HG02885 (cell line): ENCODE measurements around the gene KCNG4.

ENCODE experiments used
- ATAC-seq: cut with Tn5 transposase; IDR thresholded peaks from one replicate; pipeline ENCODE4 v1.9.1; 2021; ENCODE audit warnings: mild to moderate bottlenecking; ENCODE audit not compliant: unreplicated experiment, poor library complexity

KCNG4 gene, protein sequence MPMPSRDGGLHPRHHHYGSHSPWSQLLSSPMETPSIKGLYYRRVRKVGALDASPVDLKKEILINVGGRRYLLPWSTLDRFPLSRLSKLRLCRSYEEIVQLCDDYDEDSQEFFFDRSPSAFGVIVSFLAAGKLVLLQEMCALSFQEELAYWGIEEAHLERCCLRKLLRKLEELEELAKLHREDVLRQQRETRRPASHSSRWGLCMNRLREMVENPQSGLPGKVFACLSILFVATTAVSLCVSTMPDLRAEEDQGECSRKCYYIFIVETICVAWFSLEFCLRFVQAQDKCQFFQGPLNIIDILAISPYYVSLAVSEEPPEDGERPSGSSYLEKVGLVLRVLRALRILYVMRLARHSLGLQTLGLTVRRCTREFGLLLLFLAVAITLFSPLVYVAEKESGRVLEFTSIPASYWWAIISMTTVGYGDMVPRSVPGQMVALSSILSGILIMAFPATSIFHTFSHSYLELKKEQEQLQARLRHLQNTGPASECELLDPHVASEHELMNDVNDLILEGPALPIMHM

DNA sequence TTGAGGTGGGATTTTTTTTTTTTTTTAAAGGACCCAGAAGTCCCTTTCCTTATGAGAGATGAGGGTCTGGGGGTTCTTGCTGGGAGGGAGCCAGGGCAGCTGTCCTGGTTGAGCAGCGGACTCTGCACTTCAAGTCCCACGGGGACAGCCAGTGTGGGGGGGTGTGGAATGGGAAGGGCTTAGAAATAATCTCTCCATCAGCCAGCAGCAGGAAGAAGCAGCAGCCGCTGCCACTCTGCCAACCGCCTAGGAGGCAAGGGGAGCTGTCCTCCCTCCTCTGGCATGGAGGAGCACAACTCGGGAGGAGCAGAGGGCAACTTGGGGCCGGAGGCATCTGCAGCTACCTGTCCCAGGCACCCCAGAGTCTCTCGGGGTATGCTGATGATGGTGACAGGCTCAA lies at the start of gene KCNG4:
Gene KCNG4, minus strand, starts transcription at position 104 of the 400 bp plus-strand sequence. CDS start 2,527 bp downstream, outside the sequence.
- no peak for ATAC-seq

DNA sequence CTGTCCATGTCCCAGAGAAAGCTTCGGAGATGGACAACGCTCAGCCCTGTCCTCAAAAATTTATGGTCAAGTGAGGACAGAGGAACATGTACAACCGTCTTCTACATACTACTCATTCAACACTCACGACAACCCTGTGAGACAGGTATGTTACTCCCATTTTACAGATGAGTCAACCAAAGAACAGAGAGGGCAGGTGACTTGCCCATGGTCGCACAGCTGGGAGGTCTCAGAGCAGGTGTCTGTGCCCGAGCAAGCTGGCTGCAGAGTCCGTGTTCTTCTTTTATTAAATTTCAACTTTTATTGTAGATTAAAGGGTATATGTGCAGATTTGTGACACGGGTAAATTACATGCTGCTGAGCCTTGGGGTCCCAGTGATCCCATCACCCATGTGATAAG lies 49.1 kb upstream of the KCNG4 start:
- ATAC-seq, result no peak

DNA sequence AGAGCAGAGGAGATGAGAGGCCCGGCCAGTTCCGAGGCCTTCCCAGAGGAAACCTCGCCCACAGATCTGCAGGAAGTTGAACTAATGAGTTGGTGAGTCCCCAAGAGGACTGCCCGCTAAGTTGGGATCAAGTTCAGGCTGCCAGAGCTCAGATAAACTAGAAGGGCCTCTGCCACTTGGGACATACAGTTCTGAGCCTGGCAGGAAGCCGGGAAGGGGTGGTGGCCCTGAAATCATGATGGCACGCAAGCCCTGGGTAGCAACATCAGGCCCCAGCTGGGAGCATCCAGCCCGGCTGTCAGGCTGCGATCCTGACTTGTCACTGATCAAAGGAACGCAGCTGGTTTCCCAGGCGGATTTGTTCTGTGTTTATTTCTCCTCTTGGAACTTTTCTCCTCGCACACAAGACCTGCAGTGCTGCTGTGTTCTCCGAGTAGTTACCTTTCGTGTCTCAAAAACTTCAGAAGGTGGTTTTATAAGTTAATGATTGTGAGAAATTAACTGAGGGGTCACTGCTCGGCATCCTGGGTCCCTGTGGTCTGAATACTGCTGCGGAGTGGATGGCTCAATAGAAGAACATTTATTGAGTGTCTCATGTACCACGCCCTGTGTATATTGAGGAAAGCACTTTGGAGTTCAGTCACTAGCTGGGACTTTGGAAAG lies 46.9 kb upstream of the KCNG4 start:
- ATAC-seq, result no peak

DNA sequence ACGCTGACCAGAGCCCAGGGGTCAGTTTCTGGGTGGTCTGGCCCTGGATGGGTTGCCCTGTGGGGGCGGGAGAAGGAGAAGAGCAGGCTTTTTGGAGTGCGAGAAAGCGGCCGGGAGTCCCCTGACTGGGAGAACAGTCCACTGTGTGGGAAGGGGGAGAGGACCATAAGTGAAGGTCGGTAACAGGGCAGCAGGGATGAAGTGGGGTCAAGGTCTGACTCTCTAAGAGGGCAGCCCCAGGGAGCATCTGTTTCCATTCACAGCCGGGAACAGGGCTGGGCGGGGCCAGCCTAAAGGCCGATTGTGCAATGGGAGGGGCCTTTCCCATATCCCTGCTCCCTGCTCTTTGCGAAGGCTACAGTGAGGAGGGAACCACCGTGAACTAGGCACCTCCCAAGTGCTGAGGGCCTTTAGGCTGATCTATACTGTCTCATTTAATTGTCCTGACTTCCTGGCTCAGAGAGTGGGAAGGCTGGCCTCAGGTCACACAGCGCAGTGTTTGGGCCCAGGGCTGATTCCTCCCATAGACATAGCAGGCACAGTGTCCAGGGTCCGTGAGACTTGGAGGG lies 44.4 kb upstream of the KCNG4 start:
- no peak for ATAC-seq

DNA sequence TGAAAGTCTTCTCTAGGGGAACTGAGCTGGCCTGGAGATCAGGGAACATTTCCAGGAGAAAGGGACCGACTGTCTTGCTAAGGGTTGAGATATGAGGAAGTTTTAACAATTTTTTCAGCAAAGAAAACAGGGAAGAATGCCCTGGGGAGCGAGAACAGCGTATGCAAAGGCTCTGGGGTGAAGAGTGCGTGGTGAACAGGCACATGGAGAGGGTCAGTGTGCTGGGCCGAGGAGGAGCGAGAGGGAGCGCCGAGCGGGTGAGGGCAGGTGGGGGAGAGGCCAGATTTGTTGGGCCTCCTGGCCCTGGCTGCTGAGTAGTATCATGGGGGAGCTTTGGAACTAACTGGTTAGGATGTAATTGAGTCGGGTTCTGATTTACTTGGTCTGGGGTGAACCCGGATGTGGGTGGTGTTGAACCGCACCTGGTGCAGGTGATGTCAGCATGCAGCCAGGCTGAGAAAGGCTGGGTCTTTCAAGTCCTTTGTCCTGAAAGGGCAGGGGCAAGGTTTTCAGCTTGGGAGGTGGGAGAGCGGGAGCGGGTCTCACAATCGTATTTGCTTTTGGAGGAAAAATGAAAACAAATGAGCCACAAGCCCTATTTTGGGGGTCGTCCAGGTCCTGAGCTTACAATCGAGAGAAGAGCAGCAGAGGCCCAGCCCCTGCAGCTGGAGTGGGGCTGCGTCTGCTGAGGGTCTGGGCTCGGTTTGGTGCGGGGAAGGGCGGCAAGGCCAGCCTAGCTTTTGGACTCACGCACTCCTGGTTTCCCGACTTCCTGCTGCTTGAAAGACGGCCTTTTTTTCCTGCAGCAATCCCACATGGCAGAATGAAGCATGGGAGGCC lies 43.7 kb upstream of the KCNG4 start:
- no peak for ATAC-seq

DNA sequence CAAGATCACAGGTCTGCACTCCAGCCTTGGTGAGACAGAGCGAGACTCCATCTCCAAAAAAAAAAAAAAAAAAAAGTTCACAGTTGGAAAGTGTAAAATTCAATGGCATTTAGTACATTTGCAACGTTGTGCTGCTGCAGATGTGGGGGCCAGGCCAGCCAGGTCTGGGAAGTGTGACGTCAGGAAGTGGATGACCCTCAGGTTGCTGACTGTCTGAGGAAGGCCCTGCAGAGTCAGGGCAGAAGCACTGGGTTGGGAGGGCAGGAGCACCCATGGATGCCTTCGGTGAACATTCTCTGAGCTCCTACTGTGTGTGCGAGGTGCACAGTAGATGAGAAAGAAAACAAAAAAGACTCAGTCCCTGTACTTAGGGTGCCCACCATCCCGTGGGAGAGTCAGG lies 42.7 kb upstream of the KCNG4 start:
- ATAC-seq, result no peak

DNA sequence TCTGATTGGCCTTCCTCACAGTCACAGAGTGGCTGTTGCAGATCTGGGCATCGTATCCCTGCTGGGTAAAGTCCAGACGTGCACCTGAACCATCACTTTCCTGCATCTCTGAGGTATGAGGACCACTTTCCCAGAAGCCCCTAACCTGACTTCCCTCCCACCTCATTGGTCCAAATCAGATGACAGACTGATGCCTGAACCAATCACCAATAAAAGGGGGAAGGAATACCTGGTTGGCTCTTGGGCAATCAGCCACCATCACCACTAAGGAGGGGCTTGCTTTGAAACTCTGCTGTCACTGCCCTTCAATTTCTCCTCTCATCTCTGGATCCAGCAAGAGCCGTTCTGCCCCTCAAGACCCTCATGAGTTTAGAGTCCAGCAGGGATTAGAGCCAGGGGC lies 41.3 kb upstream of the KCNG4 start:
- ATAC-seq, result no peak

DNA sequence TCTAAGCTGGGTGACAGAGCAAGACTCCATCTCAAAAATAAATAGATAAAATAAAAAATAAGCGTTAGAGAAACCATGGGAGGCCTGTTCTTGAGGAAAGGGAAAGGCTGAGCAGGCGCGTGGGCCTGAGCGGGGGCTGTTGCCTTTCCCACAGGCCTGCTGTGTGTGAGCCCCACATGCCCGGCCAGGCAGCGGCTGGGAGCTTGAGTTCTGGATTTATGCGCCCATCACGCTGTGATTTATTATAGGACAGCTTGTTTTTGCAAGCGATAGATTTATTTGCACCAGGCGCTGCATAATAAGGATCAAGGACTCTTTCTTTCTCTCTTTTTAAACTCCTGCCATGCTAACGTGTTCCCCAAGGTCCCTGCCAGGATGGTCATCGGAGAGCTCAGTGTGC lies 40.1 kb upstream of the KCNG4 start:
- no peak for ATAC-seq

DNA sequence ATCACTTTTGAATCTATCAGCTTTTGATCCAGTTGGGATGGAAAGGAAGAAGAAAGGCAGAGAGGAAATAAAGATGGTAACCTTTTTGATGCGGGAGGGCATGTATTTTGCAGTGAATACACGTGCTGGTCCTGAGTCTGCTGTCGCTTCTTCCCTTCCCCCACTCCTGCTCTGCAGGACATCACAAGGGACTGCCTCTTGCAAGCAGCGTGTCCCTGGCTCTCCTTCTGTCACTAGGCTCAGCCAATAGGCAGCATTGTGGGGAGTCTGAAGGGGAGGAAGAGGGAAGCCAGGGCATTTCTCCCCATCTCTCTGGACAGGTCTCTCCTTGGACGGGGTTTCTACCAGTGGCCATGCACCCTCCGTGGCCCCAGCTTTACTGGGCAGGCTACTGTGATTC lies 39.2 kb upstream of the KCNG4 start:
- ATAC-seq, result no peak

DNA sequence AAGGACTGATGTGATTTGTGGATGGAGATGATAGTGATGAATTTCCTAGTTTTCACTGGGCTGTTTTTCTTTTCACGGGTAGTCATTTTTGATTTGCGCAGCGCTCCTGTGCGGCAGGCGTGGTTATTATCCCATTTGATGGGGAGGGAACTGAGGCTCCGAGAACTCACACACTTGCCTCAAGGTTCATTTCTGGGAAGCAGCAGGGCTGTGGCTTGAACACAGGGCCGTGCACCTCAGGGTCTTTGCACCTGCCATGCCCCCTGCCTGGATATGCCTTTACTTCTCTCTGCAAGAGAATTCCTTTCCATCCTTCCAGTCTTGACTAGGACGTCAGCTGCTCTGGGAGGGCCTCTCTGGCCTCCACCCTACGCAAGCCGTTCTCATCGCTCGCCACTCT lies 38.5 kb upstream of the KCNG4 start:
- ATAC-seq, result no peak

DNA sequence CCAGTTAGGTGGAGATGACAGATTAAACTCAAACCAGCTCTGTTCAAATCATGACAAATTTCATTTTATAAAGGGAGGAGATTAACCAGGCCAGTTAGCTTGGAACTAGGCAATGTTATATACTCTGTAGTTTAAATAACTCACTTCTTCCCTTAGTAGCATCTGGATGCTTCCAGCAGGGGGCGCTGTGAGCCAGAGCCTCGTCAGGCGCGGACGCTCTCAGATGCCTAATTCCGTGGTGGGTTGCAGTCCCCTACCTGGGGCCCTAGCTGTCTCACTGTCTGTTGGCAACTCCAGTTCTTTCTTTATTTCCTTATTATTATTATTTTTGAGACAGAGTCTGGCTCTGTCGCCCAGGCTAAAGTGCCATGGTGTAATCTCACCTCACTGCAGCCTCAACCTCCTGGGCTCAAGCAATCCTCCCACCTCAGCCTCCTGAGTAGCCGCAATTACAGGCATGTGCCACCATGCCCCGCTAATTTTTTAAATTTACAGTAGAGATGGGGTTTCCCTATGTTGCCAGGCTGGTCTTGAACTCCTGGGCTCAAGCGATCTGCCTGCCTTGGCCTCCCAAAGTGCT lies 37.5 kb upstream of the KCNG4 start:
- no peak for ATAC-seq

DNA sequence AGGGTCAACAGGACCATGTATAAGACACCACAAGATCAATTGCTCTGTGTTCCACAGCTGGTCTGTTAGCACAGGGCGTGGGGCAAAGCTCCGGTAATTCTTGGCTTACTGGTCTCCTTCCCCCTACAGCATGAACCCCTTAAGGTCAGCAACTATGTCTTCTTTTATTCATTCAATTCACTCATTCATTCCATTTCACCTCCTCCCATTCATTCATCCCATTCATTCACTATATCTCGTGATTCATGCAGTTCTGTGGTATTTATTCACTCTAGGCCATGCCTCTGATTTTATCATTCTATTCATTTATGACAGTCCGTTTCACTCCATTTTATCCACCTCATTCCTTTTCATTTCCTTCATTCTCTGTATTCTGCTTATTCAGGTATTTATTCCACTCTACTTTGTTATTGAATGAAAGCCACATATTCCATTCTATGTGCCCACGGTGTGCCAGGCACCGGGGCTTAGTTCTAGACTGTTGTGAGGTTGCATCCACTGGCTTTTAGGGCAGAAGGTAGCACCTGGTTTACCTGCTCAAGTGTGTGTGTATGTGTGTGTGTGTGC lies 35.9 kb upstream of the KCNG4 start:
- no peak for ATAC-seq

DNA sequence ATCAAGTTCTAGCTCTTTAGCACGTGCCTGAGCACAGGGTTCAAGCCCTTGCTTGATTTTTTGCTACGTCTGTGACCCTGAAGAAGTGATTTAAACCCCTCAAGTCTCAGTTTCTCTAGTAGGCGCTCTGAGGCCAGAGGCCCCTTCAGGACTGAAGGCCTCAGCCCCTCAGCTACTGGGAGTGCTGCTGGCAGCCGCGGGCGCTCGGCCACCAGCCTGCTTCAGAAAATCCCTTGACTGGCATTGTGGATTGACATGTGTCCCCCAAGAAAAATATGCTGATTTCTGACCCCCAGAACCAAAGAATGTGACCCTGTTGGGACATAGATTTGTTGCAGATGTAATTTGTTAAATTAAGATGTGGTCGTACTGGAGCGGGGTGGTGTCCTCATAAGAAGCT lies 34.7 kb upstream of the KCNG4 start:
- ATAC-seq, result no peak

DNA sequence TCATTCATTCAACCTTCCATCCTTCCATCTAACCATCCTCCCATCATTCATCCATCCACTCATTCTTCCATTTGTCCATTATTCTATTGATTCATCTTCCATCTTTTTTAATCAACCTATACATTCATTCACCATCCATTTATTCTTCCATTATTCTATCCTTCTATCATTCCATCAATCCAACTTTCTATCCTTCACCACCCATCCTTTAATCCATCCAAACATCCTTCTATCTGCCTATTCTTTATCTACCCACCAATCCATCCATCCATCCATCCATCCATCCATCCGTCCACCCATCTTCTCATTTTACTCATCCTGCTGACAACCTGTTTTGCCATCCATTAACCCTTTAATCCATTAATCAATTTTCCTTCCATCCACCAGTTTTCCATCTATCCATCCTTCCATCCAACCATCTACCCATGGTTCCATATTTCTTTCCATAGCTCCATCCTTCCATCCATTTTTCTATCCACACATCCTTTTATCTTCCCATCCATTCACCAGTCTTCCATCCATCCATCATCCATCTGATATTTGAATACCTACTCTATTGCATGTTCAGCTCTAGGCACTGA lies 33.0 kb upstream of the KCNG4 start:
- no peak for ATAC-seq

DNA sequence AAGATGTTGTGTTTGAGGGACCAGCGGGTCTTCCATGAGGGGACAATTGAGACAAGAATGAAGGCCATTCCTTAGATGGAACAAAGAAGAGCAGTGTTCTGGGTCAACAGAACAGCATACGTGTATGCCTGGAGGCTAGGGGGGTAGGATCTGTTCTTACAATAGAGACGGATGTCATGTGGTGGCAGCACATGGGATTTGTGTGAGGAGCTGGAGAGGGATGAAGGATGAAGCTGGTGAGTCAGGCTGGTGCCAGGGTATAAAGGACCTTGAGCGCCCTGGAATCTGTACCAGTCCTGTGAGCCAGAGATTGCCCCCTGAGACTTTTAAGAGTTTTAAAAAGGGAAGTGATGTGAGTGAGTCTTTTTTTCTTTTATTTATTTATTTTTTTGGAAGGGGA lies 32.1 kb upstream of the KCNG4 start:
- ATAC-seq, result no peak

DNA sequence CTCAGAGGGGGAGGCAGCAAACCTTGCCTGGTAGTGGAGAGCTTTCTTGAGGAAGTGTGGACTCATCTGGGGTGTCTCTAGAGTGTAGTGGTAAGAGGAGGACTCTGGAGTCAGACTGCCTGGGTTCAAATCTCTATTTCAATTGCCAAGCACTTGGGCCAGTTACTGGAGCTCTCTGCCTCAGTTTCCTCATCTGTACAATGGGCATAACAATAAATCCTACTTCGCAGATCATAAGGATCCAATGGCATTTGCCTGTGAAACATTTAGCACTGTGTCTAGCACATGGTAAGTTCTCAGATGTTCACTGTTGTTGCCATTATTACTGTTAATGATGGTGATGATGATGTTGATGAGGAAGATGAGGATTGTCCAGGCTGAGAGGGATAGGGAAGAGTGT lies 31.2 kb upstream of the KCNG4 start:
- ATAC-seq, result no peak

DNA sequence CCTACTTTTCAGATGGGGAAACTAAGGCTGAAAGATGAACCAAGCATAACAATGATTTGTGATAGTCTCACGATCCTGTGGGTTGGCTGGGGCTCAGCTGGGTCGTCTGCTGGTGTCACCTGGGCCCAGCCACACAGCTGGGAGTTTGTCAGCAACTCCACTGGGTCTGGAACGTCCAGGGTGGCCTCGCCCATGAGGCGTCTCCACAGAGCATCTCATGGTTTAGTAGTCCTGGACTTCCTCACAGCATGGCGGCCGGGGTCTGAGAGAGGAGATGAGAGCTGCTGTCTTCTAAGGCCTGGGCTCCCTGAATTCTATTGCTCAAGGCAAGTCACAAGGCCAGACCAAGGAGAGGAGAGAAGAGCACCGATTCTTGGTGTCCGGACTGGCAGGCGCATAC lies 30.7 kb upstream of the KCNG4 start:
- no peak for ATAC-seq

DNA sequence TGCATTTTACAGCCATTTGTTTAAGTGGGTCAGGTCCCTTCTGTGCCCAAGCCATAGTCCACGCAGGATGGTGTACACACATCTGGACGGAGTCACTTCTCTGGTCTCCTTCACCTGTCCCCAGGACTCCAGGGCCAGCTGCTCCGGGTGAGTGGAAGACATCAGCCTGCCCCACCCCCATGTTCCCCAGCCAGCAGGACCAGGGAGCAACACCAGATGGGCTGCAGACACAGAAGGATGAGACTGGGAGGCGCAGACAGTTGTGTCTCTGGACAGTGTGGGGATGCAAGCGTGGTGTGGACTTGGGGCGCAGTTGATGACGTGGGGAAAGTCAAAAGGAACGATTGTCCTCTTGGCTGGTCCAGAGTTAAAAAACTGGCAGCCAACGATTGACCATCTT lies 30.3 kb upstream of the KCNG4 start:
- ATAC-seq, result no peak

DNA sequence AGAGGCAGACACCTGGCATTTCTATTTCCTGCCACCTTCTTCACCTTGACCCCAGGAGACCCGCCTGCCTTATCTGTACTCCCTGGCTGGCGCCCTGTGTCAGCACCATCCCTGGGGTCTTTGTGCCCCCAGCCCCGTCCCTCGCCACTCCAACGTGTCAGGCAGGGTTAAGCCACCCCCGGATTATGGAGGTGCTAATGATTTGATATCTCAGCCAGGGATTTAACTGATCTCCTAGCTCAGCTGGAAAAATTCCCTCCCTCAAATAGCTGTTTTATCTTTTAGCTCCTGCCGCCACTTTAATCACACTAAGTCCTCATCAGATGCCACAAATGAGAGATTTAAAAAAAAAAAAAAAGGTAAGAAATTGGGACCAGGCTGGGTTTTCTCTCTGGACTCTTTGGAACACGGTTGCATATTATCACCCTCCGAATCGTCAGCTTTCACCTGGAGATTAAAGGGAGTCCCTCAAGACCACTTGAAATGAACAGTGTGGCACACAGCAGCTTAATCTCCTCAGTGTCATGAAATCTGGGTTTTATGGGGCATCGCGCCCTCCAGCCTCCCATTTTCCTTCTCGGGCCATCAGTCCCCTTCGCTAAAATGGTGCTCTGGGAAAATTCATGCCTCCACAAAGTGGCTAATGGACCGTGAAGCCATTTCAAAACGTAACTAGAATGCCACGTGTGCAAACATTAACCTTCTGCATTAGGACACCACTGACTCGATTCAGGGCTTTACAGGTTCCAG lies 28.7 kb upstream of the KCNG4 start:
- no peak for ATAC-seq
